Fibroblast of lung (primary cell): ENCODE data around the gene DPH6.

Experiments used
- CTCF ChIP-seq, 2 donors: IDR thresholded peaks in 1 of 2; conservative IDR thresholded peaks in 1 of 2; 1 replicate in 1 of 2; 2 replicates in 1 of 2; pipeline ENCODE4 v1.5.1; 2011 to 2012; ENCODE audit warnings: low read length in 2 of 2, control low read depth in 1 of 2, inconsistent platforms in 1 of 2, low read depth in 1 of 2, mild to moderate bottlenecking in 1 of 2
- EZH2 ChIP-seq: IDR thresholded peaks from 2 replicates; pipeline ENCODE4 v1.5.1; 2012; ENCODE audit warnings: low read length, control low read depth, mild to moderate bottlenecking; ENCODE audit errors: missing control alignments

GRCh38 chr15:35379972-35380371 lies 166.0 kb downstream of the DPH6 start:
- TF ChIP-seq CTCF (conservative IDR thresholded peaks at IDR 0.05 in 1 of 2, IDR thresholded peaks at IDR 0.05 in 1 of 2; ENCODE audit: low read depth in 1 of 2, low read length in 2 of 2) (no peak), EZH2 (no peak)
